Nucleus accumbens (tissue), 56 donors: ENCODE results near the gene CHCHD4.

Experiments
- DNase-seq, 56 donors: peaks; one replicate each; lab custom pipeline; 2025; lab: John Stamatoyannopoulos, UW

Gene CHCHD4

DNA sequence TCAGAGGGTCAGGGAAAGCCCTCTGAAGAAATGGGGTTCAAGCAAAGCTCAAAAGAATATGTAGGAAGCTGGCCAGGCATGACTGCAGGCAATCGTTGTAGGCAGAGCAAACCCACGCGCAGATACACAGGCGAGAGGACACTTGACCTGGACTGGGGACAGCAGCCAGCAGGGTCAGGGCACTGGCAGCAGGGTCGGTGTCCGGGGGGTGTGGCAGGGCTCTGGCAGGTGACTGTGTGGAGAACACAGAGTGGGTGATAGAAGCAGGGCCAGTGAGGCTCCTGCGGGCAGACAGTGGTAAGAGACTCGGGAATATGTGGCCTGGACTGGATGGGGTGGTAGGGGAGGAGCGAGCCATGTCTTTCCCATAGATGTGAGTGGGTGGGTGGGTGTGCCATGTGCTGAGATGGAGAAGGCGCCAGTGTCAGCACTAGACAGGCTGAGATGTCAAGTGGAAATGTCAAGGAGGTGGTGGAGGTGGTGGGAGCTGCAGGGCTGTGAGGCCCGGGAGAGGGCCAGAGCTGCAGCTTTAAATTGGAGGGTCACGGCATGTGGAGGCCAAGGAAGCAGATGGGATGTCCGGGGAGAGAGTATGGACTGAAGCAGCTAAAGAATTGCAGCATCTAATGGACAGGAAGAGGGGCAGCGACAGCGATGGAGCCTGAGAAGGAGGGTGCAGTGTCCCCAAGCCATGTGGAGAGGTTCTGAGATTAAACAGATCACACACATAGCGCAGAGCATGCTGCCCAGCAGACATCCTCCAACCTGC lies 13.6 kb upstream of the CHCHD4 start:
- peak in 1 of 56 donors; percentile 13 for DNase-seq

DNA sequence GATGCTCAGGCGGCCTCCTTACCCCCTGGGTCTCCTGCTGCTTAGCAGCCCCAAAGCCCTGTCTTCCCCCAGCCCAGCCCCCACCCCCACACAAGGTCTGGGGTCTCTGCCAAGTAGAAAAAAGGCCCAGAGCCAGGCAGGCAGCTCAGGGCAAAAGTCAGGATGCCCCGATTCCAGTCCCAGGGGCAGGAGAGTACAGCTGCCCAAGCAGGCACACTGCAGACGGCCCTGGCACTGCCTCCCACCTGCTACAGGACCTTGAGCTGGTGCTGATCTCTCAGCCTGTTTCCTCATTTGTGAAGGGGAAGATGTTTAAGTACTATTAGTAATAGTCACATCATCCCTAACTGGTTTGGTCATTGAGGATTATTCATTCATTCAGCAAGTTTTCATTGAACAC lies 12.8 kb upstream of the CHCHD4 start:
- DNase-seq: no peak

DNA sequence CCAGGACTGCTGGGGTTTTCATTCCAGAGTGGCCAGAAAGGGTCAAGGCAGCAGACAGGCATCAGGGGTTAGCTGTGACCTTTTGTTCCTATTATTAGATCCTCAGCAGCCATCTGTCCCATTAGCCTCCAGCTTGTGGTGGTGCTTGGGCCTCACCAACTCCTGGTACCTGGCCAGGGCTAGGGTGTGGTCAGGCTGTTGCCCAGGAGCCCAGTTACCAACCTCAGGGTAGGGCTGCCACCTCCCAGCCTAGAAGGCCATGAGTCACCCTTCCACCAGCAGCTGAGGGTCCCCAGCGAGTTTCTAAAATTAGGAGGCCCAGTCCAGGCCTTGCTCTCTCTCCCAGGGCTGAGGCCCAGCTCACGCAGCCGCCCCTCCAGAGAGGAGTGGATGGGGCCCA lies 12.3 kb upstream of the CHCHD4 start:
- DNase-seq: no peak

DNA sequence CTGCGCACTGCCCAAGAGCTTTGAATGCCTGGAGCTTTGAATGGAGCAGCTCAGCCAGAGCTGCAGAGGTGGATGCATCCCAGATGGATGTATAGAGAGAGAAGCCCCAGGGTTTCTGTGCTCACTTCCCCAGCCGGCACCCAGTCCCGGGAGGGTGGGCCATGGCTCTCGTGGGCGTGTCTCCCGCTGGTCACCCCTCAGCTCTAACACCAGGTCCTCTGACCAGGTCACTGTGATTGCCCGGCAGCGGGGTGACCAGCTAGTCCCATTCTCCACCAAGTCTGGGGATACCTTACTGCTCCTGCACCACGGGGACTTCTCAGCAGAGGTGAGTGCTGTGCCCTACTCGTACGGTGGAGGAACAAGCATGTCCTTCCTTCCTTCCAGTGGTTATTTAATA lies 10.9 kb upstream of the CHCHD4 start:
- DNase-seq: no peak

DNA sequence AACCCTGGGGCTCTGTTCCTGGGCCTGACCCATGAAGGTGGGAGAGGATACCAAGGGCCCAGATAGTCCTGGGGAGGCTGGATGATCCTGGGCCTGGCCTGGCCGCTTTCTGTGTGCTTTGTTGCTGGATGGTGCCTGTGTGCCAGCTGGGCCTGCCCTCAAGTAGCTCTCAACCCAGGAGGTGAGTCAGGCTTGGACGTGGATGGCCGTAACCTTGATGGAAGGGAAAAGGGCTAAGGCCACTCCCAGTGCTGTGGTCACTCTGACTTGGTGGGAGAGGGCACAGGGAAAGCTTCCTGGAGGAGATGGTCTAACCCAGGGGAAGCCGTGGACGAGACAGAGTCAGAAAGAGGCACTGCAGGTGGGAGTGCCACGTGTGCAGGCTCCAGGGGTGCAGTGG lies 9.6 kb upstream of the CHCHD4 start:
- no peak for DNase-seq

DNA sequence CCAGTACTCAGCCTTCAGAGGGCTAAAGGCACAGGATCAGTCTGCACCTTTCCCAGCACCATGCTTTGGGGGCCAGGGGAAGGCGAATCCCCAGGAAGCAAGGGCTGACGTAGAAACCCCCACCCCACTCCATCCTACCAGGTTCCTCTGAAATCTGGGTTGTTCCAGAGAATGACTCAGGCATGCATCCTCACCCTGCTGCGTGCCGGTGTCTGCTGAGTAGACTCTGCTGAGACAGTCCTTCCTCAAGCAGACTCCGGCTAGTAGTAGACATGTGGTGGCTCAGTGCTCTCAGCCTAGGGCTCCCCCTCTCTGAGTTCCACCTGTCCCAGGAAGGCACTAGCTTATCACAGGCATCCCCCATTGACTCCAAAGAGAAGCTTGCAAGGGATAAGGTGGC lies 9.2 kb upstream of the CHCHD4 start:
- peak in 8 of 56 donors; percentile 17 to 52 (median 30) for DNase-seq

DNA sequence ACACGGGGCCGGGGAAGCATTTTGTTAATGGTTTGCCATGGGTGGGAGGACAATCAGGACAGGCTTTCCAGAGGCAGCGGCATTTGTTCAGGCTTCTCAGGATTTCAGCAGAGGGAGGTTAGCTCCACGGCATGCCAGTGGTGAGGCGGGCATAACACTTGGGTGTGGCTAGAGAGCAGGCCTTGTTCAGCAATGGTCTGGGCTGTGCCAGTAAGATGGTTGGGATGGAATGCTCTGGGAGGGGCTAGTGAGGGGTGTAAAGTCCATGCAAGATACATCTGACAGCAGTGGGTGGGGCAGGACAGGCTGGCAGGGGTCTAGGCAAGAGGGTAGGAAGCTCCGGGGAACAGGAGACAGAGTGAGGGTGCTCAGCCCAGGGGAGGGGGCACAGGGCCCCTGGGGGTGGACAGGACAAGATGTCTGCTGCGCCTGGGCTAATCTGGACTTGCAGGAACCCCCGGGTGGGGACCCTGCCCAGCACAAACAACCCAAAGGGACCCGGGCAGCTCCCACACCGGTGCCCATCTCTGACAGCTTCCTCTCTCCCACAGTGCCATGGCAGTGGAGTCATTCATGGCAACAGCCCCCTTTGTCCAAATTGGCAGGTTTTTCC lies 8.6 kb upstream of the CHCHD4 start:
- no peak for DNase-seq

DNA sequence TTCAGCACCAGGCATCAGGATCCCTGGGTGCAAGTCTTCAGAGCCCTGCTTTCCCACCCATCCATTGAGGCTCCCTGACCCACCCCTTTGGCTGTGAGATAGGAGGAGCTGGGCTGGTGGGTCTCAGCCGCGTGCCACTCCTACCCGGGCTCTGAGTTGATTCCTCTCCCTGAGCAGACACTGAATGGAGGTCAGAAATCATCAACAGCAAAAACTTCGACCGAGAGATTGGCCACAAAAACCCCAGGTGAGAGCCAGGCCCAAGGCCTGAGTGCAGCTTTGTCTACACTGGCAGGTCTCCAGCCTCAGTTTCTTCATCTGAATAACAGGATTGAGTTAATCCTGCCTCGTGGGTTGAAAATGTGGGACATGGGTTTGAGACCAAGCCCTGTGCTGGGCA lies 8.0 kb upstream of the CHCHD4 start:
- no peak for DNase-seq

DNA sequence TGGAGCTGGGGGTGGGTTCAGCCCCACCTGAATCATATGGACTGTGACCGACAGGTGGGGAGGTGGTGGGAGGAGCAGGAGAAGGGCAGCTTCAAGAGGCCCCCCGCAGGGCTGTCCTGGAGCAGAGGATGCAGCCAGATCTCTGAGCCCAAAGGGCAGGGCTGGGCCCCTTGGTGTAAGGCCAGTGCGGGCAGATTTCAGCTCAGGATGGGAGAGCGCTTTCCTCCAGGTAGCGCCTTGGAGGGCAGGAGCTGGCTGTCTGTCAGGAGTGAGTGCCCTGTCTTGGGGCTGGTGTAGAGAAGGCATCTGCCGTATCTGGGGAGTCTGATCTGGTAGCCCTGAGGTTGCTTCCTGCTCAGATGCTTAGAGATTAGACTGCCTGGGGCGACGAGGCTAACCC lies 7.5 kb upstream of the CHCHD4 start:
- DNase-seq: no peak

DNA sequence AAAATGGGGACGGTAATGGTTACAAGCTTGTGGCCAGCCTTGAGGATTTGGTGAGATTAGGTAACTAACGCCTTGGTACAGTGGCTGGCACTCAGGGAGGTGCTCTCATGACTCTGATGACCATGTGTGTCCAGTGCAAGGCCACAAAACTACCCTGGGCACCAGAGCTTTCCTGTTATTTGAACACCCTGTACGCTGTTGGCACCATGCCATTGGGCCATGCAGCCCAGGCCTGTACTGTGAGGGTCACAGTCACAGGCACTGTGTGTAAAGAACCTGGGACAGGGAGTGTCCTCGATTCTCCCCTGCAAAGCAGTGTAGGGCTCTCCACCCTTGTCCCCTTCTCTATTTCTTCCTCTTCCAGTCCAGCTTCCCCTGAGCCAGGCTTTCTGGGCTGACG lies 6.5 kb upstream of the CHCHD4 start:
- no peak for DNase-seq

DNA sequence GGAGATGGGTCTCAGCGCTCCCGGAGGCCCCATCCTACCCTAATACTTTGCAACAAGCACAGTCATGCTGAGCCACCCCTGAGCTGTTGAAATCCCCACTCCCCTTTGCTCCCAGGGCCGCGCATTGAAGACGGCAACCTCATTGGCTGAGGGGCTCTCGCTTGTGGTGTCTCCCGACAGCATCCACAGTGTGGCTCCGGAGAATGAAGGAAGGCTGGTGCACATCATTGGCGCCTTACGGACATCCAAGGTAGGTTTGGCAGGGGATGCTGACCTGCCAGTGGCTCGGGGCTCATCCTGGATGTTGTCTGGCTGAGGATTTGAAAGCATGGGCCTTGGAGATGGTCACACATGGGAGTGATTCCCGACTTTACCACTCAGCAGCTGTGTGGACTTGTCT lies 6.0 kb upstream of the CHCHD4 start:
- no peak for DNase-seq

DNA sequence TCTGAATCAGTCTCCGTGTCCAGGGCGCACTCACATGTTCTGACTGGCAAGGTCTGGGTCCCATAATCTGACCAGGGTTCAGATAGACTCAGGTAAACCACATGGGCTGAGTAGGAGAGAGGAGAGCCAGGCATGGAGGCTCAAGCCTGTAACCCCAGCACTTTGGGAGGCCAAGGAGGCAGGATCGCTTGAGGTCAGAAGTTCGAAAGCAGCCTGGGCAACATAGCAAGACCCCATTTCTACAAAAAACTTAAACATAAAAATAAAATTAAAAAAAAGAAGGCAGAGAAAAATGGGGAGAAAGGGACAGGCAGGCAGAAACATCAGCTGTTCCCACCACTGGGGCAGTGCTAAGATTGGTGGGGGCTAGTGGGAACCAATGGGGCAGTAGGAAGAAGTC lies 5.6 kb upstream of the CHCHD4 start:
- DNase-seq: no peak

DNA sequence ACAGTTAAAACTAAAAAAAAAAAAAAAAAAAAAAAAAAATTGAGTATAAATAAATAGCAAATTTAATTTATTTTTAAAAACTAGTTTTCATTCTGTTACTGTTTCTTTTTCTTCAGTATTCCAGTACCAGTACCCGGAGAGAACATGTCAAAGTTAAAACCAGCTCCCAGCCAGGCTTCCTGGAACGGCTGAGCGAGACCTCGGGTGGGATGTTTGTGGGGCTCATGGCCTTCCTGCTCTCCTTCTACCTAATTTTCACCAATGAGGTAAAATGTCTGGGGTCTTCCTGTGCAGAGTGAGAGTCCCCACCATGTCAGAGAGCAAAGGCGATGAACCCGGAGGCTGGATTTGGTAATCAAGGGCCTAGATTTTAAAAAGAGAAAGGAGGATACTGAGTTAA lies 4.6 kb upstream of the CHCHD4 start:
- no peak for DNase-seq

DNA sequence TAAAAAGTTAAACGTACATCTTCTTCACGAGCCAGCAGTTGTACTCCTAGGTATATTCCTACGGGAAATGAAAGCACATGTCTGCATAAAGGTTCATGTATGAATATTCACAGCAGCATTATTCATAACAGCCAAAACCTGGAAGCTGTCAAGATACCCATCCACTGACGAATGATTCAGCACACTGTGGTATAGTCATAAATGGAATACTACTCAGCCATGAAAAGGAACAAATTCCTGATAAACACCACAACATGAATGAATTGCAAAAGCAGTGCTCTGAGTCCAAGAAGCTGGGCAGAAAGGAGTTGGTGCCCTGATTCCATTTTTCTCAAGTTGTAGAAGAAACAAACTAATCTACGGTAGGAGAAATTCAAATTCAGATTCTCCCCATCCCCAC lies 4.1 kb upstream of the CHCHD4 start:
- no peak for DNase-seq

DNA sequence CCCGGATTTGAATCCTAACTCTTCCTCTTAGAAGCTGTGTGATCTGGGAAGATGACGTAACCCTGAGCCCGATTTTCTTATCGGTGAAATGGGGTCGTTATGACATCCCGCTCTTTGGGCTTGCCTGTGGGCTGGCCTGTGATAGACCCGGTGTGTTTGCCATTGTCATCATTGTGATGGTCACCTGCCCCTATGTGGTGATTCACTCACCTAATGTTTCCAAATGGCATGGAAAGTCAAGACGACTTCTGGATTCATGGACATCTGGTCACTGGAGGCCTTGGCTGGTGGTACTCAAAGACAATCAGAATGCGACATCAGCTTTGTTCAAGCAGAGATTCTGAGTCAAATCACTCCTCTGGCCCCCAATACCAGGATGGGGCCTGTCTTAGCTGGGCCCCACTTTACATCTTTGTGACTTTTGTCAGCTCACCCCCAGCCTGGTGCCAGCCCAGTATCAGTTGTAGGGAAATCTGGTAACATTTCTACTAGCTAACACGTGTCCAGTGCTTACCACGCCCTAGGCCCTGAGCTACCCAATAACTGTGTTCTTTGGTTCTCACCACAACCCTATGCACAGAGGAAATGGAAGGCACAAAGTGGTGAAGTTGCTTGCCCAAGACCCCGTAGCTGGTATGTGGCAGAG lies 3.0 kb upstream of the CHCHD4 start:
- no peak for DNase-seq

DNA sequence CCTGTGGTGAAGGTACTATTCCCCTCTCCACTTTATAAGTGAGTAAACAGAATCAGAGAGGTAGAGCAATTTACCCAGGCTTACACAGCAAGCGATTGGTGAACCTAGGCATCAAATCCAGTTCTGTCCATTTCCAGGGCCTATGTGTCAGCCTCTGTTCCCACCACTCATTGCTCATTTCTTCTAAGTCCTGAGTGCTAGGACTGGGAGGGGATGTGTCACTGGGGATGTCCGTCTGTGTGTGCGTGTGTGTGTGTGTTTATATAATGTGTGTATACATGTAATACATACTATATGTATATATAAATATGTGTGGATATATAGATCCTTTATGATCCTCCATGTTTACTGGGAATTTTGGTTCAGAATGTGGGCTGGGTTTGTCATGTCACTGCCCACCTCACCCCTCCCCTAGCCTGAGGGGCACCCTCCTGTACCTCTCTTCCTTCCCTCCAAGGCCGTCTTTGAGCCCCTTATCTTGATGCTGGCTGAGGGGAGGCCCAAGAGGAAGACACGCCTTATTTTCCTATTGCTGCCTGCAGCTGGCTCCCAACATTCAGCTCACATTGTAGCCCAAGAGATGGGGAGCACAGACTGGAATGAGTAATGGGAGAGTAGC lies 2.3 kb upstream of the CHCHD4 start:
- DNase-seq: no peak

DNA sequence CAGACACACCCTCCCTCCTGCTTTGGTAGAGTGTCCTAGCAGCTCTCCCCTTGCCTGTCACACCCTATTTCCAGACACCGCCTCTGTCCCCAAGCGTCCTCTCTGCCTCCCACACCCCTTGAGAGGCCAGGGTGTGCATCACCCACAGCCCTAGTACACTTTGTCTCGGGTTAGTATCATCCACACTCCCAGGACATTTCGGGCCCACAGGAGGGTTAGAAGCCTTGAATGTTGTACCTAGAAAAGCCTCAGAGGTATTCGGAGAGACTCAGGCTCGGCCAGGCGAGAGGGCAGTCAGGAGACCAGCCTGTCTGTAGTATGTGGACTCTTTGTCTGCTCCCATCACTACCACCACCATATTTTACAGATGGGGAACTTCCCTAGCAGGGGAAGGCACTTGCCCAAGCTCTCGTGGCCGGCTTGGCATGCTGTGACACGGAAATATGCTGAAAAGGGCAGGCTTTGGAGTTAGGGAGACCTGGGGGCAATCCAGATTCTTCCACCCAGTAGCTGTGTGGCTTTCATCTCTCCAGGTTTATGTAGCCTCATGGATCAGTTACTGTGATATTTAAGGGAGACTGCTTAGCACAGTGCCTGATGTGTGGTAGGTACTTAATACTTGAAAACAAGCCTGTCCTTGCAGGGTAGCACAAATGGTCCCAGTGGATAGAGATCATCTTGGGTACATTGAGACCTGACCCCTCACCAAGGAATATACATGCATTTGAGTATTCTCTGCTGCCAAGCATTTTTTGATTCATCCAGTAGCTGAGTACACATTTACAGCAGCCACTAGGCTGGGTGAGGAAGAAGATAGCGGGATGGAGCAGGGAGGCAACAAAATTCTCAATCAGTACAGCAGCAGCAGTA lies 1.6 kb upstream of the CHCHD4 start:
- no peak for DNase-seq

DNA sequence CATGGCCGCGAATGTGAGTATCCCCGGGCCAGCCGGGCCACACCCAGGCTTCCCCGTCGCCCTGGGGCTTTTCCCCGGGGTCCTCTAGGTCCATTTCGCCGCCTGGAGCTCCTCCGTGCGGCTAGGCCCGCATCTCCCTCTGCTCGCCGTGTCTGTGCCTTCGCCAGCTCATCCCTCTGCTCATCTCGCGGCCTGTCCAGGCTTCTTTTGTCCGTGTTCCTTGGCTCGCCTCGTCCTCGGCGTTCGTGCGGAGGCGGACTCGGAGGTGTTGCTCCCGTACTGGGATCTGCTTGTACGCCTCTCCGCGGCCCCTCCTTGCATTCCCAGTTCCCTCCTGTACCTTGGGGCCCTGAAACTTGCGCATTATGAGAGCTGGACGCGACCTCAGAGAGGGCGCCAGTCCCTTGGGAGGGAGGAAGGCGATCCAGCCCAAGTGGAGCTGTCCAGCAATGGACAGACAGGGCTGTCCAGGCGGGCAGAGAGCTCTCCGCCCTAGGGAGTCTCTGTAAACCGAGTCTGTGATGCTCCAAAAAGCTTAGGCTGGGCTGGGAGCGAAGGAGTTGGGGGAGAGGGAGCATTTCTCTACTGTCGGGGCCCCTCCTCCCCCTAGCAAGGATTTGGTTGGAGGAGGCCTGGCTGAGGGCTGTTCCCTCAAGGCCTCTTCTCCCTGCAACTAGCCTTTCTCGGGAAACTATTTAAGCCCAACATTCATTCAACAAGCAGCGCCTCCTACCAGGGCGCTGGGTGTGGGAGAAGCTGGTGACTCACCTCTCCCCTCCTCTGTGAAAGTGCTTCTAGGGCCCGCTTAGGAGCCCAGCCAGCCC lies 735 bp upstream of the CHCHD4 start:
- peak in 31 of 56 donors; percentile 24 to 84 (median 63) for DNase-seq

DNA sequence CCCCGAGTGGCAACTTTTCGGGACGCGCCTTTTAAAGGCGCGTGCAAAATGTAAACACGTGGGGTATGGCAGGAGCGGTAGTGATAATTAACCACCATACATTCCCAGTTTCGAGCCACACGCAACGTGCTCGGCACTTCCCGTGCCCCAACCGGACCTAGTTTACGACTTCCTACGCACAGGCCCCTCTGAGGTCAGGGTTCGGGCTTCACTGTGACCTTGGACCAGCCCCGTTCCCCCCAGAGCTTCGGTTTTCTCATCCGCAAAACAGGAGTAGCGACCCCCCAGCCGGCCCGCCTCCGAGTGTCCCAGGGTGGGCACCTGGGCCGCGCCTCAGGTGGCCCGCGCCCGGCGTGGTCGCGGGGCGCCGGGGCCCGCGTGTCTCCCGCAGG lies 451 bp downstream of the CHCHD4 start:
- DNase-seq: peak in 50 of 56 donors; percentile 23 to 86 (median 72)
